Activated CD4-positive, alpha-beta memory T cell treated with anti-CD3 and anti-CD28 coated beads for 36 hours (primary cell): ENCODE results near the gene POU3F1. TPM values are rescaled to one million over a fixed set of nuclear protein-coding genes. Genes with fewer than 3 reads are reported as not detected.

Experiments used
- CTCF ChIA-PET: fragments of 350-600 bp; sonication (Branson Sonifier 250); formaldehyde crosslinking; loops from one replicate; lab custom pipeline; 2021; ENCODE audit warnings: antibody characterized with exemption, inconsistent platforms; lab: Charles Lee
- POLR2A ChIA-PET: fragments of 350-600 bp; sonication (Branson Sonifier 250); formaldehyde crosslinking; loops from one replicate; lab custom pipeline; 2021; ENCODE audit warnings: antibody characterized with exemption; lab: Charles Lee
- DNase-seq: peaks from one replicate; pipeline ENCODE4 v3.0.0-alpha.2; 2020
- H3K27ac Mint-ChIP-seq: one replicate; pipeline ENCODE4 v1.8.0; 2021; ENCODE audit warnings: mixed read lengths
- H3K27me3 Mint-ChIP-seq: one replicate; pipeline ENCODE4 v1.8.0; 2021; ENCODE audit warnings: mixed read lengths
- H3K36me3 Mint-ChIP-seq: one replicate; pipeline ENCODE4 v1.8.0; 2021; ENCODE audit warnings: mixed read lengths
- H3K4me1 Mint-ChIP-seq: one replicate; pipeline ENCODE4 v1.8.0; 2021; ENCODE audit warnings: low read depth, mixed read lengths
- H3K4me3 Mint-ChIP-seq: one replicate; pipeline ENCODE4 v1.8.0; 2021; ENCODE audit warnings: mild to moderate bottlenecking, mixed read lengths
- H3K9me3 Mint-ChIP-seq: one replicate; pipeline ENCODE4 v1.8.0; 2021; ENCODE audit warnings: mixed read lengths
- intact Hi-C: fragments of 100-400 bp; cut with micrococcal nuclease; formaldehyde crosslinking; loops from one replicate; pipeline ENCODE4 v1.15.1; 2023
- total RNA-seq, 2 experiments: library from RNA; stranded (reverse); gene quantifications; one replicate each; pipeline ENCODE4 v1.2.3, GENCODE V29; 2021

Gene POU3F1
- under 1 TPM; 0.26 to 0.36 TPM for total RNA-seq

DNA sequence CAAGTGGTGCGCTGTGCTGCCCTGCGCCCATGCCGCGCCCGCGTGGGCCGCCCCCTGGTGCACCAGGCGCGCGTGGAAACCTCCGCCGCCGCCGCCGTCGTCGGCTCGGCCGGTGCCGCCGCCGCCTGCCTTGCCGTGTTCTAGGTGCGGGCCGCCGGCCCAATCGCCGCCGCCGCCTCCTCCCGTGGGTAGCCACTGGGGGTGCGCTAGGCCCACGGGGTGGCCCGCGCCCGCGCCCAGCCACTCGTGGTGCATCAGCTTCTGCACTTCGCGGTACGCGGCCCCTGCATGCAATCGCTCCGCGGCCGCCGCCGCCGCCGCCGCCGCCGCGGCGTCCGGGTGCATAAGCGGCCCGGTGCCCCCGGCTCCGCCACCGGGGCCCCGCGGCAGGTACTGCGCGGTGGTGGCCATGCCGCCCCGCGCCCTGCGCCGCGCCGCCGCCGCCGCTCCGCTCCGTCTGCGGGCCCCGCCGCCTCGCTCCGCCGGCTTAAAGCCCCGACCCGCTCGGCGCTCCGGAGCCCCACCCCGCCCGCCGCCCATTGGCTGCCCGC, at the start of gene POU3F1:
TSS of gene POU3F1 (minus strand) at position 461 of the 551 bp plus-strand sequence. CDS start at position 411, 50 bp downstream.
- no peak within 1 kb of the TSS for H3K27ac Mint-ChIP-seq
- CTCF ChIA-PET = interaction anchor here (0.8 to 3.4 kb wide), 5 partner anchors 9 to 789 kb away, joined by 3 to 22 read pairs (median 5); no protein-coding TSS in a partner anchor
- POLR2A ChIA-PET = interaction anchor here (1.6 to 1.9 kb wide), 2 partner anchors 16 to 18 kb away, joined by 7 to 8 read pairs; no protein-coding TSS in a partner anchor
- peaks cover 44% of the 10 kb centered on the region for H3K27me3 Mint-ChIP-seq
- no peaks in the 10 kb centered on the region for H3K9me3 Mint-ChIP-seq
- peaks cover 7% of the 10 kb centered on the region for H3K4me1 Mint-ChIP-seq
- H3K36me3 Mint-ChIP-seq = no peaks in the 10 kb centered on the region
- DNase-seq = no peak
- intact Hi-C loops = no loop called here
- peak within 1 kb of the TSS; percentile 69 for H3K4me3 Mint-ChIP-seq

DNA sequence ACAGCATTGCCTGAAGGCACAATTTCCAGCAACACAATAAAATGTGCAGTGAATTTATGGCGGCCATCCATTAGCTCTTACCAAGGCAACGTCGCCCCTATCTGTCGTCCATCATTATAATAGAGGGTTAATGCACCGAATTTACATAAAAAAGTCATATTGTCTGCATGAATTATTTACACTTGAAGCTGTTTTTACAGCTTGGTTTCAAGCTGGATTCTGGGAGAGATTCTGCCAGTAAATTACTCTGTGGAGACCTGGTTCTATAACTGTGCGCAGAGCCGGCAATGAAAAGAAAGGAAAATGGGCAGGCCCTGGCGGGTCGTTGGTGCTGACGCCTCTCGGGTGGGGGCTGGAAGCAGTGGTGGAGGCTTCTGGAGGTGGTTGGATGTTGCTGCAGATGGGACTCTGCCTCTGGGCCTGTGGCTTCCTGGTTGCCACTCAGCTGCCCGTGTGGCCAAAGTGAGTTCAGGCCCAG, 48.9 kb upstream of the POU3F1 start:
- intact Hi-C loops = no loop called here
- no peak overlapping the region for H3K4me3 Mint-ChIP-seq
- ChIA-PET POLR2A (no interaction called here), CTCF (no interaction called here)
- H3K9me3 Mint-ChIP-seq = no peaks in the 10 kb centered on the region
- no peaks in the 10 kb centered on the region for H3K36me3 Mint-ChIP-seq
- no peaks in the 10 kb centered on the region for H3K4me1 Mint-ChIP-seq
- peaks cover 20% of the 10 kb centered on the region for H3K27me3 Mint-ChIP-seq
- no peak overlapping the region for H3K27ac Mint-ChIP-seq
- DNase-seq = no peak

DNA sequence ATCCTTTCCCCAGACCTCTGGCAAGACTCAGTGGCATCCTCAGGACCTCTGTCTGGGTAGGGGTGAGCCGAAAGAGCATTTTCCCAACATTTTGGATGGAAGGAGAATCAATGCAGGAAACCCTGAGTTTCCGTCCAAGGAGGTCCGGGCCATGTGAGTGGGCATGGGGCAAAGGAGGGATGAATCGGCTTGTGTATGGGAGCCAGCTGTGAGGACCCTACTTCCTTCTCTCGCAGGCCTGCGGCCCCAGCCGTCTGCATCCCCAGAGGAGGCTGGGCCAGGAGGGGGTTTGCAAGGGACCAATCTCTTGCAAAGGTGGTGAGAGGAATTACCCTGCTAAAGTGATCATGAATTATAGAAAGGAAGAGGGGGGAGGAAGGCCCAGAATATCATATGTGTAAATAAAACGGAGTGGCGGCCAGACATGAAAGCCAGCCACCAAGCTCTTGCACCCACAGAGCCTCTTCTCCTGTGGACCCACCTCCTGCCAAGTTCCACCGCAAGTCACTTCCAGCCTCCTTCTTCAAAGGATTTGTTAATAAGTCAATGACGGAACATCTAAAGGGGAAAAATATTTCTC, 48.2 kb upstream of the POU3F1 start:
- Mint-ChIP-seq H3K36me3 (no peaks in the 10 kb centered on the region), H3K4me1 (no peaks in the 10 kb centered on the region), H3K27ac (no peak overlapping the region), H3K4me3 (no peak overlapping the region), H3K27me3 (peaks cover 22% of the 10 kb centered on the region), H3K9me3 (no peaks in the 10 kb centered on the region)
- ChIA-PET CTCF (no interaction called here), POLR2A (no interaction called here)
- no peak for DNase-seq
- intact Hi-C loops = no loop called here

DNA sequence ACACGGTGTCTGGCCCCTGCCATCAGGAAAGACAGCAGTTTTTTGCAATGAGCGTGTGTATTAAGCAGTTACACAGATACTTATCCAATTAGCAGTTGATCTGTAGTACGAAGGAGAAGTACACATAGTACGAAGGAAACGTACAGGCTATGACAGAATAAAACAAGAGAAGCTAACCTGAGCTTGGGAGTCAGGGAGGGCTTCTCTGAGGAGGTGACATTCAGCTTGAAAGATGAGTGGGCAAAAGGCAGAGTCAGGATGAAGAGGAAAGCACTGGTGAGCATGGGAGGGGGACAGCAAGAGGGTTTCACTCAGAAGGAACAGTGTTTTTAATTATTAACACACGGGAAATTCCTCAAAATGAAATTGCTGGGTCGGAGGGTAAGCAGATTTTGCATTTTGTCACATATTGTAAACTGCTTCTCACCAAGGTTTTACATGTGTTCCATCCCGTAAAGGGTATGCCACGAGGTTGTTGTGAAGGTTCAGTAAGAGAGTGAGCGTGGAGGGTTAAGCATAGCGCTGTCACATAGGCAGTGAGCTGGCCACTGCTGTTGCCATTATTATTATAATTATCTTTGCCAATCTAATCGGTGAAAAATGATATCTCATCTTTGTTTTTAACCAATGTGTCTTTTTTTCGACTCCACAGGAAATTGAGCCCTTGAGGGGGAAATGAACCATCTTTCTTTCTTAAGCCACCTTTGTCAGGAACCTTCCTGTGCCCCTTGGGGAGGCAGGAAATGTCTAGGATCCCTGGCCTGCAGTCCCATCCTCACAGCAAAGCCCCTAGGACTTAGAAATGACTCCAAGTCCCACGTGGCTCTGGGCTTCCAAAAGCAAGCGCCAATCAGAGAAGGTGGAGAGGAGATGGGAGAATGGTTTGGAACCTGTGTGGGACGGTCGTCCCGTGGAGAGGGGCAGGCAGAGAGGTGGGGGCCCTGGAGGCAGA, 47.3 kb upstream of the POU3F1 start:
- Mint-ChIP-seq H3K27me3 (peaks cover 25% of the 10 kb centered on the region), H3K36me3 (no peaks in the 10 kb centered on the region), H3K27ac (no peak overlapping the region), H3K9me3 (no peaks in the 10 kb centered on the region), H3K4me1 (no peaks in the 10 kb centered on the region), H3K4me3 (no peak overlapping the region)
- ChIA-PET POLR2A (no interaction called here), CTCF (no interaction called here)
- intact Hi-C loops = no loop called here
- DNase-seq = no peak

DNA sequence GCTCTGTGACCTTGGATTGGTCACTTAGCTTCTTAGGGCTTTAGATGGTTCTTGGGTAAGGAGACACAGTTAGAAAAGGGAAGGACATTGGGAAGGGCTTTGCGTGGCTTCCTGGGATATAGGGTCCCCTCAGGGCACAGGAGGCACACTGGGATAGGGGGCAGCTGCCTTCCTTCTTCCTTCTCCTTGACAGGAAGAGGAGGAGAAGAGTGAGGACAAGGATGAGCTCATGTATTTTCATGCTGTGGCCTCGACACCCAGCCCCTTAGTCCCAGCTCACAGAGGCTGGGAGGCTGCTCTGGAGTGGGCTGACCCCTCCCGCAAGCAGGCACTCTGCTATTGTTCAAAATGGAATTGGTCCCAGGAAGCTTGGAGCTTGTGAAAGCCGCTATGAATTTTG, 45.7 kb upstream of the POU3F1 start:
- no peak overlapping the region for H3K27ac Mint-ChIP-seq
- no peak for DNase-seq
- H3K4me3 Mint-ChIP-seq = no peak overlapping the region
- POLR2A ChIA-PET = no interaction called here
- no peaks in the 10 kb centered on the region for H3K9me3 Mint-ChIP-seq
- no peaks in the 10 kb centered on the region for H3K36me3 Mint-ChIP-seq
- intact Hi-C loops = no loop called here
- H3K27me3 Mint-ChIP-seq = peaks cover 27% of the 10 kb centered on the region
- no peaks in the 10 kb centered on the region for H3K4me1 Mint-ChIP-seq
- CTCF ChIA-PET = no interaction called here

DNA sequence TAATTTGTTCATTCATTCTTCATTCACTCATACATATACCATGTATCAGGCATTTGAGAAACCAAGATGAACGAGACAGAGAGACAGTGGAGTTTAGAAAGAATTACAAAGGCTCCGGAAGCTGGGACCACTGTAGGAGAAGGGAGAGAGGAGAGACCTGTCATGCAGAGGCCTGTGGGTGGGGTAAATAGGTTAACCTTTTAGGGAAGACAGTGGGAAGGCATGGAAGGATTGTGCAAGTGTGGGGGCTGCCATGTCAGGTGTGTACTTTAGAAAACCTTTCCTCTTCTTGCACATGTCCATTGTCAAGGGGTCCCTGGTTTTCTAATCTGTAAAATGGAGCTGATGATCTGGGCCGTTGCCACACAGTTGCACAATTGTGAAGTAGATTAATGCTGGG, 44.2 kb upstream of the POU3F1 start:
- intact Hi-C loops = no loop called here
- Mint-ChIP-seq H3K27me3 (peaks cover 27% of the 10 kb centered on the region), H3K4me1 (no peaks in the 10 kb centered on the region), H3K36me3 (no peaks in the 10 kb centered on the region), H3K4me3 (no peak overlapping the region), H3K9me3 (no peaks in the 10 kb centered on the region), H3K27ac (no peak overlapping the region)
- no peak for DNase-seq
- POLR2A ChIA-PET = no interaction called here
- CTCF ChIA-PET = no interaction called here

DNA sequence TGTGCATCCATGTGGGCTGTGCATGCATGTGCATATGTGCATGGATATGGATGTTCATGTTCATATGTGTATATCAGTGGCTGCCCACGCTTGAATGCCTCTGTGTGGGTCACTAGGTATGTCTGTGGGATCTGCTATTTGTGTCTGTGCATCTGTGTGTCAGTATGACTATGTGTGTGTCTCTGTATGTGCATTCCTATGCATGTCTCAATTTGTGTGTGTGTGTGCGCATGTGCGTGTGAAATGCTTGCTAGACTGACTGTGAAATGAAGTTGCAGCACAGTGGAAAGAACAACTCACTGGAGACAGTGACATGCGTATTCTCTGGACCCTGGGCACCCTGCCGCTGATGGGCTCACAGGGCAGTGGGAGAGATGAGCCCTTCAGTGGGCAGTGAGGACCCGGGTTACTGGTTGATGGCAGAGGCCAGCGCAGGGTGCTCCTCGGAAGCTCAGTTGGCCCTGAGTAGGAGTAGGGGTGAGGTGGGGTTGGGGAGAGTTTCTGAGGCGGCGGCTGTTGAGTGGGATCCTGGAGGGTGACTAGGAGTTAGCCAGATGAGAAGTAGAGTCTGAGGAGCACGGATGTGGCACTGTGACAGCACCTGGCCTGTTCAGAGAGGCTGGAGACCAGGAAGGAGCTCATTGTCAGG, 43.2 kb upstream of the POU3F1 start:
- Mint-ChIP-seq H3K4me1 (no peaks in the 10 kb centered on the region), H3K36me3 (no peaks in the 10 kb centered on the region), H3K27me3 (peaks cover 27% of the 10 kb centered on the region), H3K9me3 (no peaks in the 10 kb centered on the region), H3K27ac (no peak overlapping the region), H3K4me3 (no peak overlapping the region)
- ChIA-PET POLR2A (no interaction called here), CTCF (no interaction called here)
- no peak for DNase-seq
- intact Hi-C loops = no loop called here

DNA sequence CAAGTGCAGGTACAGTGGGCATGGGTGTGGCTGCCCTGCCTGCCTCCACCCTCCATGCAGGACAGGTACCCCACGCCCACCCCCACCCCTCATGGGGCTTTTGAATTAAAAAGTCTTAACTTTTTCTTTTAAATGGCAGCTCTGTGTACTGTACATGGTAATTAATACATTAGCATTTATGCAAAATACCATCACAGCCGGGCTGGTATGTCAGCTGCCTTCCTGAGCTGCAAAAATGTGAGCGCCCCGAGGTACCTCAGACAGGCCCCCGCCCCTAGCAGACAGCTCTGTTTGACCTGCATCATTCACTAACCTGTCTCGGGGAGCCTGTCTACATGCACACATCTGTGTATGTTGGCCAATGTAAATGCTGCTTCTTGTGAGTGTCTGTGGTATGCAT, 42.2 kb upstream of the POU3F1 start:
- H3K27ac Mint-ChIP-seq = no peak overlapping the region
- H3K4me3 Mint-ChIP-seq = no peak overlapping the region
- no peak for DNase-seq
- ChIA-PET CTCF (no interaction called here), POLR2A (no interaction called here)
- H3K27me3 Mint-ChIP-seq = peaks cover 24% of the 10 kb centered on the region
- H3K9me3 Mint-ChIP-seq = no peaks in the 10 kb centered on the region
- H3K4me1 Mint-ChIP-seq = no peaks in the 10 kb centered on the region
- intact Hi-C loops = no loop called here
- H3K36me3 Mint-ChIP-seq = no peaks in the 10 kb centered on the region

DNA sequence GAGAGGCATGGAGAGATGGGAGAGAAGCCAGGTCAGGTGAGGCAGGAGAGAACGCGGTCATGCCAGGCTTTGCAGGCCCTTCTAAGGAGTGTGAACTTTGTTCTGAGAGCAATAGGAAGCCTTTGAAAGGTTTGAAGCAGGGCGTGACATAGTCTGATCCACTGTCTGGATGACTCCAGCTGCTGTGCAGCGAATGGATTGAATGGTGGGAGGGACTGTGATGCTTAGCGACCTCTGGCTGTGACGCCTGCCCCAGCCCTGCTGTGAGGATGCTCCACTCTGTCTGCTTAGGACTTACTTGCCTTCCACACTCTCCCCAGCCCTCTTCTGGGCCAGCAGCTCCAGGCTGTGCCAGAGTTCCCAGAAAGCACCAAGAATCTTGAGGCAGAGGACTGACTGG, 41.8 kb upstream of the POU3F1 start:
- no peak for DNase-seq
- H3K4me3 Mint-ChIP-seq = no peak overlapping the region
- H3K27ac Mint-ChIP-seq = no peak overlapping the region
- no peaks in the 10 kb centered on the region for H3K9me3 Mint-ChIP-seq
- POLR2A ChIA-PET = no interaction called here
- peaks cover 22% of the 10 kb centered on the region for H3K27me3 Mint-ChIP-seq
- H3K4me1 Mint-ChIP-seq = no peaks in the 10 kb centered on the region
- intact Hi-C loops = no loop called here
- no peaks in the 10 kb centered on the region for H3K36me3 Mint-ChIP-seq
- CTCF ChIA-PET = no interaction called here

DNA sequence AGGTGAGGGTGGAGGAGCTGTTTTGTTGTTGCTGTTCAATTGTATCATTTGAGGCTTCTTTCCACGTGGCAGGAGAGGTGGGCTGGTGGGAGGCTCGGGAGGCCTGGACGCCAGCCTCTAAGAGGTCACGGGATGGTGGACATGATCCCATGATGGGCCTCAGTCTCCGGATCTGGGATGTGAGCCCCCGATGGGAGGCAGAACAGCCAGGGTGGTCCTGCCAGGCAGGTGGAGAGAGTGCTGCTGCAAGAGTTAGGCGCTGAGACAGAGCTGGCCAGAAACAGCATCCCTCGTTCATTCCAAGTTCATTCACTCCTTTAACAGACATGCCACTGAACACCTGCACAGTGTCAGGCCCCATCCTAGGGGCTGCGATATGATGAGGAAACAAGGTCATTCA, 41.1 kb upstream of the POU3F1 start:
- intact Hi-C loops = no loop called here

DNA sequence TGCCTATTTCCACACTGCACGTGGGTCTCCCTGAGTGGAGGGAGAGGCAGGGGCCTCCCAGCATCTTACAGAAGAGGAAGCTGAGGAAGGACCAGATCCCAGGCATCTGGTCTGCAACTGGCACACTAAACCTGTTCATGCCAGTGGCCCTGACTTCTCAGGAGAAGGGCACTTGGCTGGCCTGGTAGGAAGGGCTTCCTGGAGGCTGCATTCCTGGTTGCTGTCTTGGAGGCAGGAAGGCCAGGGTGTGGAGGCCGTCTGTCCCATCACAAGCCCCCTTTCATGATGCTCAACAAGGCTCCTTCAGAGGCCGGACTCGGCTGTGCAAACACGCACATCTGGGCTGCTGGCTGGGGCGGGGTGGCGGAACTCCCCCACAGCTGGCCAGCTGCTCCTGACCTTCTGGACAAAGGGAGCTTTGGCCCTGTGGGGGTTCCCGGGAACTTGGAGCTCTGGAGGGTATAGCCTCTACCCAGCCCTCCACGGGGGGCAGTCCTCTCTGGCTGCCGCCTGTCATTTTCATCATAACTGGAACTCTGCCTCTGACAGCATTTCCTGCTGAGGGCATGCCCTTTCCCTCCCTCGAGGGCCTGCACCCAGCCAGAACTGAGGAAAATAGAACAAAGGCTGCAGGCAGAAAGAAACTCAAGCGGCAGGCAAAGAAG, 39.2 kb upstream of the POU3F1 start:
- H3K36me3 Mint-ChIP-seq = no peaks in the 10 kb centered on the region
- intact Hi-C loops = no loop called here
- ChIA-PET POLR2A (no interaction called here), CTCF (interaction anchor here (0.5 to 1.4 kb wide), 2 partner anchors 58 to 842 kb away, joined by 3 to 5 read pairs; no protein-coding TSS in a partner anchor)
- no peak overlapping the region for H3K27ac Mint-ChIP-seq
- H3K9me3 Mint-ChIP-seq = no peaks in the 10 kb centered on the region
- H3K4me1 Mint-ChIP-seq = no peaks in the 10 kb centered on the region
- H3K27me3 Mint-ChIP-seq = peaks cover 10% of the 10 kb centered on the region
- H3K4me3 Mint-ChIP-seq = no peak overlapping the region
- DNase-seq = no peak

More for the DNA sequence above, 41.1 kb upstream of the POU3F1 start:
- no peak for DNase-seq
- POLR2A ChIA-PET = no interaction called here
- H3K27ac Mint-ChIP-seq = no peak overlapping the region
- peaks cover 15% of the 10 kb centered on the region for H3K27me3 Mint-ChIP-seq
- no peaks in the 10 kb centered on the region for H3K36me3 Mint-ChIP-seq
- no peak overlapping the region for H3K4me3 Mint-ChIP-seq
- CTCF ChIA-PET = no interaction called here
- H3K9me3 Mint-ChIP-seq = no peaks in the 10 kb centered on the region
- no peaks in the 10 kb centered on the region for H3K4me1 Mint-ChIP-seq
